GM13976 (cell line): ENCODE results near the gene ATP6V1C2.

Experiments
- DNase-seq: peaks from one replicate; pipeline ENCODE4 v3.0.0; 2012; ENCODE audit warnings: low spot score
- in situ Hi-C: fragments of 300-500 bp; cut with MboI; formaldehyde crosslinking; loops from one replicate; pipeline ENCODE4 v1.12.0; 2022; ENCODE audit warnings: low sequenced_read_pairs, mixed read lengths, inconsistent platforms; ENCODE audit not compliant: unreplicated experiment
- TF ChIP-seq, protein P1 (sequence below): IDR thresholded peaks from 2 replicates; pipeline ENCODE4 v1.5.1; 2012; ENCODE audit warnings: borderline replicate concordance, mild to moderate bottlenecking; ENCODE audit not compliant: insufficient read depth; ENCODE audit errors: extremely low read depth, missing control alignments, control extremely low read depth

The ATP6V1C2 gene

GRCh38 chr2:10759151-10759714 lies 37.8 kb downstream of the ATP6V1C2 start:
- DNase-seq, result no peak
- in situ Hi-C loops, result no loop called here
- TF ChIP-seq, protein P1, sequence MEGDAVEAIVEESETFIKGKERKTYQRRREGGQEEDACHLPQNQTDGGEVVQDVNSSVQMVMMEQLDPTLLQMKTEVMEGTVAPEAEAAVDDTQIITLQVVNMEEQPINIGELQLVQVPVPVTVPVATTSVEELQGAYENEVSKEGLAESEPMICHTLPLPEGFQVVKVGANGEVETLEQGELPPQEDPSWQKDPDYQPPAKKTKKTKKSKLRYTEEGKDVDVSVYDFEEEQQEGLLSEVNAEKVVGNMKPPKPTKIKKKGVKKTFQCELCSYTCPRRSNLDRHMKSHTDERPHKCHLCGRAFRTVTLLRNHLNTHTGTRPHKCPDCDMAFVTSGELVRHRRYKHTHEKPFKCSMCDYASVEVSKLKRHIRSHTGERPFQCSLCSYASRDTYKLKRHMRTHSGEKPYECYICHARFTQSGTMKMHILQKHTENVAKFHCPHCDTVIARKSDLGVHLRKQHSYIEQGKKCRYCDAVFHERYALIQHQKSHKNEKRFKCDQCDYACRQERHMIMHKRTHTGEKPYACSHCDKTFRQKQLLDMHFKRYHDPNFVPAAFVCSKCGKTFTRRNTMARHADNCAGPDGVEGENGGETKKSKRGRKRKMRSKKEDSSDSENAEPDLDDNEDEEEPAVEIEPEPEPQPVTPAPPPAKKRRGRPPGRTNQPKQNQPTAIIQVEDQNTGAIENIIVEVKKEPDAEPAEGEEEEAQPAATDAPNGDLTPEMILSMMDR, result no peak

- in situ Hi-C loops, result no loop called here
- TF ChIP-seq, protein P1, result no peak
- no peak for DNase-seq
Observed at GRCh38 chr2:10760794-10761504, 39.5 kb downstream of the ATP6V1C2 start.

DNA sequence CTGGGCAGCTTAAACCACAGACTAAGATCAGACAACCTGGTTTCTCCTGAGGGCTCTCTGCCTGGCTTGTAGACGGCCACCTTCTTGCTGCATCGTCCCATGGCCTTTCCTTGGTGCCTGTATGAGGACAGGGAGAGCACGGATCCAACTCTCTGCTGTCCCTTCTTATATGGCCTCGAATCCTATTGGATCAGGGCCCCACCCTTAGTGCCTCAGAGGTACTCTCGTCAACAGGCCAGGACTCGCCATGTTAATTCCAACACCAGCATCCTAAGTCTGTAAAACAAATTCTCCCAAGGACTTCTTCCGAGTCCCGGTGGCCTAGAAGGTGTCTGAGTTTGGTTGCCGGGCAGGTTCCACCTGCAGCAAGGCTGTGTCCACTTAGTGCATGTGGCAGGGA lies 40.2 kb downstream of the ATP6V1C2 start:
- in situ Hi-C loops, result no loop called here
- TF ChIP-seq, protein P1, result no peak
- DNase-seq, result no peak

- DNase-seq, result no peak
- in situ Hi-C loops, result no loop called here
- TF ChIP-seq, protein P1, result no peak
Observed at GRCh38 chr2:10762651-10763460, 41.4 kb downstream of the ATP6V1C2 start.

GRCh38 chr2:10763461-10763800 lies 42.0 kb downstream of the ATP6V1C2 start:
- TF ChIP-seq, protein P1, result no peak
- in situ Hi-C loops, result no loop called here
- DNase-seq, result no peak

- in situ Hi-C loops, result no loop called here
- TF ChIP-seq, protein P1, result no peak
- DNase-seq, result no peak
Observed at GRCh38 chr2:10764096-10764785, 42.8 kb downstream of the ATP6V1C2 start.
